Stimulated activated CD8-positive, alpha-beta memory T cell treated with anti-CD3 and anti-CD28 coated beads, Interleukin-15, amount 100 ng/mL, for 24 hours (primary cell): ENCODE measurements around the gene EHMT2.
"Not testable (repeated sequence)": the region's sequence is repeated elsewhere in the genome, so short reads cannot be mapped to it uniquely, and the experiment has no call there.

Experiments used
- DNase-seq: peaks from one replicate; pipeline ENCODE4 v3.0.0-alpha.2; 2020; ENCODE audit warnings: low read depth

The EHMT2 gene

GRCh38 chr6:31869343-31869742 lies 28.2 kb downstream of the EHMT2 start:
- no peak for DNase-seq

- not testable (repeated sequence) for DNase-seq
Observed at GRCh38 chr6:31868658-31868971, 28.9 kb downstream of the EHMT2 start.

- DNase-seq = no peak
Observed at GRCh38 chr6:31865205-31866118, 32.0 kb downstream of the EHMT2 start.

DNA sequence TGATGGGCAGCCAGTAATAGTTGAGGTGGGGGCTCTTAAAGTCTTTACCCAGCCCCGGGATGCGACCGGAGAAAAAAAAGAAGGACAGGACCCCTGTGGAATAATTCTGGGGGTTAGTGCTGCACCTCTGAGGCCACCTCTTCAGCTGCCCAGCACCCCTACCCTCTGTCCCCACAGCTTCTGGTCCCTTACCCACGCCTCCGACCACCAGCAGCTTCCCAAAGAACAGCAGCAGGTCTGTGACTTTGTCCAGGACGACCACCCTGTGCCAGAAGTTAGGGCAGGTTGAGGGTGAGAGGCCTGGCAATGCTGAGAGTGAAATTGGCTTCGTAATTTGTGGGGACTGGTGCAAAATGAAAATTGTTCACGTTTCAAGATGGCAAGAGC lies 32.7 kb downstream of the EHMT2 start:
- no peak for DNase-seq

GRCh38 chr6:31864123-31864562 lies 33.4 kb downstream of the EHMT2 start:
- DNase-seq = not testable (repeated sequence)

DNA sequence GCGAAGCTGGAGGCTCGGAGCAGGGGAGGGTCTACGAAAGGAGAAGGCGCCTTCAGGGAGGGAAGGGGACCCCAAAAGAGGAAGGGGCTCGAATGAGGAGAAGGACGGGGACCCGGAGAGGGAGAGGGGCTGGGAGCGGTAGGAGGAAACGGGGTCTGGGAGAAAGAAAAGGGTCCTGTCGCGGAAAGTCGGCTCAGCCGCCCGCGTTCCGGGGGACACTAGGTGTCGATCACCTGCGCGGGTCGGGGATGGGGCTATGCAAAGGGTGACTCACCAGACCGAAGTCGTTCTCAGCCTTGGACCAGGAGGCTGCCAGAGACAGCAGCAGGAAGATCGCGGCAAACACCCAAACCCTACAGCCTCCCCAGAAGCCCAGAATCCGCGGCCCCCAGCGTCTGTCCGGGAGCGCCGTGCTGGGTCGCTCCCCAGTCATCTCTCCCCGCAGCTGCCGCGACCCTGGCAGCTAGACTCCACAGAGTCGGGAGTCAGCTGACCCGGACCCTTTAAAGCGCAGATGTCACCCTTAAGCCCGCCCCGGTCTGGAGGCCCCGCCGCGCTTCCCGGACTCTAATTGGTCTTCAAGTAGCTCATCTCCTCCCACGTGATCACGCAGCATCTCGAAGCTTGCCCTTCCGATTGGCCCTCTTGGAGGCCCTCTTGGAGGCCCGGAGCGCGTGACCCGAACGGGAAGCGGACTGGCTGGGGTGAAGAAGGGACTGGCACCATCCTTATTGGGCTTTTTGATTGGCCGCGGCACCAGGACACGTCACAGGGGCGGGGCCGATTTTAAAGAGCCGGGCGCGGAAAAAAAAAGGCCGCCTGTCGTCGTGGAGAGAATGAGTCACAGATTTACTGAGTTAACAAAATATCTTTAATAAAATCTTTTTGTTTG lies 34.9 kb downstream of the EHMT2 start, which contains the start of gene NEU1:
NEU1 (minus strand) TSS at position 478 of the 892 bp plus-strand sequence; CDS start at position 433, 45 bp downstream.
- DNase-seq = peak; percentile 94

- no peak for DNase-seq
Observed at GRCh38 chr6:31861919-31862343, 35.6 kb downstream of the EHMT2 start.

DNA sequence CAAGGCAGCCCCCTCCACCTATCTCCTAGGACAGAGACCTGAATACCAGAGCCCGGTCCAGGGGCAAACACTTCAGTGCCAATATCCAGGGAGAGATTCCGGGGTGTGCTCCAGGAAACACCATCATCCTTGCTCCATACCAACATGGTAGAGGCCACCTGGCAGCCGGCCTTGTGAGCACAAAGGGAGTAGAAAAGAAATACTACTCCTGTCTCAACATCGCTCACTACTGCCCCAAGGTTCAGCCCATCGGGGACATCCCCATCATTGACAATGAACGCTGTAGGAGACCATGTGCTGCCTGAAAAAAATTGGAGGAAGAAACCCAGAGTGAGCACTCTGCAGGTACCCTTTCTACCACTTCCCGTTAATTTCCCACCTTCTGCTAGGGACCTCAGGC lies 36.3 kb downstream of the EHMT2 start:
- no peak for DNase-seq

GRCh38 chr6:31860349-31860748 lies 37.1 kb downstream of the EHMT2 start:
- no peak for DNase-seq

DNA sequence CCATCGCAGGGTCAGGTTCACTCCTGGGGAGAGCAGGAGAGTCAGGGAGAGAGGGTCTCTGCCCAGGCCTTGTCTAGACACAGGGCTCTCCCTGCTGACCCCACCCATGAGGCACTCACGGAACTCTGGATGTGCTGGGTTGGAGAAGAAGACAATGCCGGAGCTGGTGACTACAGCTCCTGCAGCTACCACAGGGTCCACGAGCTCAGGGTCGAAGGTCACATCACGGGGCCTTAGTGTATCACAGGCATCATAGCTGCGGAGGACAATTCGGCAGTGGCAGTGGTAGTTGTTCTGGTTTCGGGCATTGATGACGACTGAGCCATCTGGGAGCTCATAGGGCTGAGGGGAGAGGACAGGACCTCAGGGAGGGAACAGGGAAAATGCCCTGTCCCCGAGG lies 37.6 kb downstream of the EHMT2 start:
- DNase-seq = no peak

DNA sequence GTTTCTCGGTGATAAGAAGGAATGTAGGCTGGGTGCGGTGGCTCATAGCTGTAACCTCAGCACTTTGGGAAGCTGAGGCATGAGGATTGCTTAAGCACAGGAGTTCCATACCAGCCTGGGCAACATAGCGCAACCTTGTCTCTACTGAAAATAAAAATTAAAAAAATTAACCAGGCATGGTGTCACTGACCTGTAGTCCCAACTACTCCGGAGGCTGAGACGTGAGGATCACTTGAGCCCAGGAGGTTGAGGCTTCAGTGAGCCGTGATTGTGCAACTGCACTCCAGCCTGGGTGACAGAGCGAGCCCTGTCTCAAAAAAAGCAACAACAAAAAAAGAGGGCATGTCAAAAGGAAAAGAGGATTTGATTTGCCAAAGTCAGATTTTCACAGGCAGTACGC lies 38.8 kb downstream of the EHMT2 start:
- no peak for DNase-seq

DNA sequence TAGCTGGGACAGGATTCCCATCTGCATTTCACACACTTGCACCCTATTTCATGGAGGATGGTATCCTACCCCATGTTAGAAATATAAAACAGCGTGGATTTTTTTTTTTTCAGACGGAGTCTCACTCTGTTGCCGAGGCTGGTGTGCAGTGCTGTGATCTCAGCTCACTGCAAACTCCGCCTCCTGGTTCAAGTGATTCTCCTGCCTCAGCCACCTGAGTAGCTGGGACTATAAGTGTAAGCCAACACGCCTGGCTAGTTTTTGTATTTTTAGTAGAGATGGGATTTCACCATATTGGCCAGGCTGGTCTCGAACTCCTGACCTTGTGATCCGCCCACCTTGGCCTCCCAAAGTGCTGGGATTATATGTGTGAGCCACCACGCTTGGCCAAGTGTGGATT lies 39.7 kb downstream of the EHMT2 start:
- DNase-seq = not testable (repeated sequence)

GRCh38 chr6:31851980-31852718 lies 45.3 kb downstream of the EHMT2 start:
- not testable (repeated sequence) for DNase-seq

DNA sequence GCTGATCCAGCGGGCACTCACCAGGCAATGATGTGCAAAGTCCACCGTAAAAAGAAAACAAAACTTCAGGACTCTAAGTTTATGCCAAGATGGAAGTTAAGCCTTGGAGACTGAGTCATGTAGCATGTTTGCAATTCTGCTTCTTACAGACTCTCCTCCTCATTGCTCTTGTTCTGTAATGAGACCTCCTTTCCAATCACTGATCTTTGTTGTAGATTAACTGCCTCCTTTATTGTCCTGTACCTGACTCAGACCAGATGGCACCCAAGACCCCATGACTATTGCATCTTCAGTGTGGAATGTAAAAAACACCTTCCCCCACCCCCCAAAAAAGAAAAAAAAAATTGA lies 46.0 kb downstream of the EHMT2 start:
- no peak for DNase-seq

- no peak for DNase-seq
Observed at GRCh38 chr6:31850765-31851484, 46.6 kb downstream of the EHMT2 start.

GRCh38 chr6:31847276-31847978 lies 50.1 kb downstream of the EHMT2 start:
- DNase-seq = no peak

DNA sequence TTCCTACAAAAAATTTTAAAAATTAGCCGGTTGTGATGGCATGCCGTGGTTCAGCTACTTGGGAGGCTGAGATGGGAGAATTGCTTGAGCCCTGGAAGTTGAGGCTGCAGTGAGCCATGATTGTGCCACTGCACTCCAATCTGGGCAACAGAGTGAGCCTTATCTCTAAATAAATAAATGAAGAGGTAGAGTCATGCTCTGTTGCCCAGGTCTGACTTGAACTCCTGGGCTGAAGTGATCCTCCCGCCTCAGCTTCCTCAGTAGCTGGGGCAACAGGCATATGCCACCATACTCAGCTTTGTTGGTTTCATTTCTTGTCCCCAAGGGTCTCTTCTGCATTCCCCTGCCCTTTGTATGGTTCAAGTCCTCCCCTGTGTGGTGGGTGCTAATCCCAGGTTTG lies 53.0 kb downstream of the EHMT2 start:
- no peak for DNase-seq

- DNase-seq = no peak
Observed at GRCh38 chr6:31842053-31842452, 55.4 kb downstream of the EHMT2 start.

DNA sequence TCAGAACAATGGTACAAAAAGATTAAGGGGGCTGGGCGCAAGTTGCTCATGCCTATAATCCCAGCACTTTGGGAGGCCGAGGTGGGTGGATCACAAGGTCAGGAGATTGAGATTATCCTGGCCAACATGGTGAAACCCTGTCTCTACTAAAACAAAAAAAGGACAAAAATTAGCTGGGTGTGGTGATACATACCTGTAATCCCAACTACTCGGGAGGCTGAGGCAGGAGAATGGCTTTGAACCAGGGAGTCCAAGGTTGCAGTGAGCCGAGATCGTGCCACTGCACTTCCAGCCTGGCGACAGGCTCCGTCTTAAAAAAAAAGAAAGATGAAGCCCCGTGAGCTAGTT lies 57.7 kb downstream of the EHMT2 start:
- not testable (repeated sequence) for DNase-seq

DNA sequence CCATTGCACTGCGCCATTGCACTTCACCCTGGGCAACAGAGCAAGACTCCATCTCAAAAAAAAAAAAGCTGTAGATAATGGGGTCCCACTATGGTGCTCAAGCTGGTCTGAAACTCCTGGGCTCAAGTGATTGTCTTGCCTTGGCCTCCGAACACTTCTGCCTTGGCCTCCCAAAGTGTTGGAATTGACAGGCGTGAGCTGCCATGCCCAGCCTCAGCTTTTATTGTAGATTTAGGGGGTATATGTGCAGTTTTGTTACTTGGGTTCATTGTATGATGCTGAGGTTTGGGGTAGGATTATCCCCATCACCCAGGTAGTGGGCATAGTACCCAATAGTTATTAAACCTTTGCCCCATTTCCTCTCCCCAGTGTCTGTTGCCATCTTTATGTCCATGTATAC lies 58.5 kb downstream of the EHMT2 start:
- no peak for DNase-seq

DNA sequence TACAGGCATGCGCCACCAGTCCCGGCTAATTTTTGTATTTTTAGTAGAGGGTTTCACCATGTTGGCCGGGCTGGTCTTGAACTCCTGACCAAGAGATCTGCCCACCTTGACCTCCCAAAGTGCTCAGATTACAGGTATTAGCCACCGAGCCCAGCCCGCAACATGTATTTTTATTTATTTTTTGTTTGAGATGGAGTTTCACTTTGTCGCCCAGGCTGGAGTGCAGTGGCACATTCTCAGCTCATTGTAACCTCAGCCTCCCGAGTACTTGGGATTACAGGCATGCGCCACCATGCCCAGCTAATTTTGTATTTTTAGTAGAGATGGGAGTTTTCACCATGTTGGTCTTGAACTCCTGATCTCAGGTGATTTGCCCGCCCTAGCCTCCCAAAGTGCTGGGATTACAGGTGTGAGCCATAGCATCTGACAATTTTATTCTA lies 59.4 kb downstream of the EHMT2 start:
- not testable (repeated sequence) for DNase-seq
